SH-SY5Y (cell line): ENCODE measurements around the gene ARL8B.

Experiments
- GATA2 ChIP-seq: IDR thresholded peaks from 2 replicates; pipeline ENCODE4 v1.6.1; 2011; ENCODE audit warnings: mild to moderate bottlenecking, low read depth, low read length
- GATA3 ChIP-seq: IDR thresholded peaks from 2 replicates; pipeline ENCODE4 v1.6.1; 2011; ENCODE audit warnings: low read depth, mild to moderate bottlenecking, low read length, moderate library complexity

DNA sequence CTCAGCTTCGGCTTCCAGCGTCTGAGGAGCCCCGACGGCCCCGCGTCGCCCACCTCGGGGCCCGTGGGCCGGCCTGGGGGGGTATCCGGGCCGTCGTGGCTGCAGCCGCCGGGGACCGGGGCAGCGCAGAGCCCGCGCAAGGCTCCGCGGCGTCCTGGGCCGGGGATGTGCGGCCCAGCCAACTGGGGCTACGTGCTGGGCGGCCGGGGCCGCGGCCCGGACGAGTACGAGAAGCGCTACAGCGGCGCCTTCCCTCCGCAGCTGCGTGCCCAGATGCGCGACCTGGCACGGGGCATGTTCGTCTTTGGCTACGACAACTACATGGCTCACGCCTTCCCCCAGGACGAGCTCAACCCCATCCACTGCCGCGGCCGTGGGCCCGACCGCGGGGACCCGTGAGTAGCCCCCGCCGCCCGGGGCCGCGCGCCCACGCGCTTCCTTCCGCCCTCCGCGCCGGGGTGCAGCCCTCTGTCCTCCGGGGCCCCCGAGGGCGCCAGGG lies 65.9 kb downstream of the ARL8B start:
- TF ChIP-seq GATA2 (no peak), GATA3 (no peak)
